AML-193 (cell line): ENCODE measurements around the gene DNAH7.

ENCODE experiments used
- DNase-seq, 2 experiments: peaks; one replicate each; lab custom pipeline; 2025; lab: John Stamatoyannopoulos, UW

Gene DNAH7

DNA sequence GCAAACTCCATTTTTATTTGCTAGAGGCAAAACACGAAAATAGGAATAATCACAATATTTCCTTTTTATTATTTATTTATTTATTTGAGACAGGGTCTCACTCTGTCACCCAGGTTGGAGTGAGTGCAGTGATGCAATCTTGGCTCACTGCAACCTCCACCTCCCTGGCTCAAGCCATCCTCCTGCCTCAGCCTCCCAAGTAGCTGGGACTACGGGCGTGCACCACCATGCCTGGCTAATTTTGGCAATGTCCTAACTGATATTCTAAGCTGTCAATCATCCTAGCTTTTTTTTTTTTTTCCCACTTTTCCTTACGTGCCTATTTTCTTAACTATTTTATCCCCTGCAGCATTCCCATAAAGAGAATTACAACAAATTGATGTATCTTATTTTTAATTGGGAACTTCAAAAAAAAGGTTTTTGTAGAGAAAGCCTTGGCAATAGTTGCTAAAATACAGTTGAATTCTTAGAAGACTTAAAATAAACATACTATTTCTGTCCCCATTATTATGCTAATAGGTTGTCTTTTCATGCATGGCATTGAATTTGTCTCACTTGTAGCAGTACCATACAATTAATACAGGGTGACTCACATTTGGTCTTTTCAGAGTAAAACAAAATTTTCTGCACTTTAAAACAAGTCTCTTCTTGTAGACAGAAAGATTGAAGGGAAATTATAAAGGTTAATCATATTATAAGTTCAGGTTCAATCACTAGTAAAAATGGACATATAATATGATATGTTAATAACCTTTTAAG is 258.1 kb downstream of the DNAH7 start:
- DNase-seq, result no peak

DNA sequence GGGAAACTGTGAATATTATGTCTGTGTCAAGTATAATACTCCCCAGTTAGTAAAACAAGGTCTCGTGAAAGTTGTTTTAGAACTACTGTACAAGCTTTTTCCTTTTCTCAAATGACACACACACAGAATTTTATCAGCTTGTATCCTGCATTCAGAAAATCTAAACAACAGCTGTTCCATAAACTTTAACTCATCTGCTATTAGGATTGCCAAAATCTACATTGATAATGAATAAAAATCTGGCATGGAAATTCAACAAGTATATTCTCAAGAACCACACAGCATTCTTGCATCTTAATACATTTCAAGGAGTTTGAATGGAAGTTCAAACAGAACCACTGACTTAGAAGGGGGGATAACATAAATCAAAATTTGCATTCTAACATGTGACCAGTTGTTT is 260.4 kb downstream of the DNAH7 start:
- DNase-seq, result no peak

DNA sequence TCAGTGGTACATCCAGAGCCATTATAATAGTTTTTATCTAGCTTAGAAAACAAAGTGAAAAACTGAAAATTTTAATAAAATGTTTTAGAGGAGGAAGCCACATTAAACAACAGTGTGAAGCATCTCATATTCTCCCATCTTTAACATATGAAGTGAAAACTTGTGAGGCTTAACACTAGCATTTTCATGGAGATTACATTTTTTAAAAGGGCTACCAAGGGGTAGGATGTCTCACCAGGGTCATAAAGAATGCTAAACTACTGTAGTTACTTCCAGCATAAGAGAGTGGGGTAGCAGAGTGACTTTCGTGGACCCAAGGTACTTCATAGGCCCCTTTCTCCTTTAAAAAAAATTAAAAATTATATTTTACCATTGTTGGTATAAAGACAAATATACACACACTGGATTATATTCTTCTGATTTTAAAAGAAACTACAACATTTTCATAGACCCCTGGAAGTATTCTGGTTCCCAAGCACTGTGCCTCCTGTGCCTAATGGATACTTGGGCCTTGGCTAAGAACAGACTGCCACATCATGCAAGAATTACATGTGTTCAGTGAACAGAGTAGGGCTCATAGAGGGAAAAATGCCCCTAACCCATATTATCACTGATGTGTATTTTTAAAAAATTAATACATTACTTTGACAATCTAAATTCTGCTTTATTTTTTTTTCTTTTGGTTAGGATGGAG is 263.2 kb downstream of the DNAH7 start:
- no peak for DNase-seq

DNA sequence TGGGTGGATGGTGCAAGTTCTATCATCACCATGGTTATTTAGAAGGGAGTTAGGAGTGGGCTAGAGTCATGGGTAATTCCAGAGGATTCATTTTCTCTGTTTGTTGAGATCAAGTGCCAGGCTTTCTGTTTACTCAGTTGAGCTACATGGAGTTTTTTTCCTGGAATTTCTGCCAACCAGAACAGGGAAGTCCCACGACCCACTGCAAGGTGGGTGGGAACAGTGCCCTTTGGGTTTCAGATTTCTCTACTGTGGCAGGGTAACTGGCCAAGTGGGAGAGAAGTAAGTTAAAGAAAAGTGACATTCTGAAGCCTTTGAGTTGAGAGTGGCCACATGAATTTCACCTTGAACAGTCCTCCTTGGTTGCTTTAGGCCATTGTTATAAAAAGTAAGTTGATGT is 272.8 kb downstream of the DNAH7 start:
- DNase-seq, result no peak

DNA sequence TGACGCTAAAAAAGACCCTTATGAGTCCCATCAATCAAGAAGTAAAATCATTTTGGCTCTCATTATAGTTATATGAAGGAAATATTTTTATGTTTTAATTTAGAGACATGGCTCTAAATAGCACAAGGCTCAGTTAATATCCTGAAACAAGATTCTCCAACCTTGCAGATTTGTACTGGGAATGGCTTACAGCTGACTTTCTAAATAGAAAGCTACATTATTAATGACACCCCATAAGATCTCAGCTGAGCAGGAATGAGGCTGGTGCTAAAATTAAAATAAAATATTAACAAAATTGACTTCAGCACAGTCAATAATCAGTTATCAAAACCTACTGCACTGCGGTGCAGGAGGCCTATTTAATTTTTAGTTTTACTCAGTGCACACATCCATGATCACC is 274.8 kb downstream of the DNAH7 start:
- DNase-seq, result no peak

DNA sequence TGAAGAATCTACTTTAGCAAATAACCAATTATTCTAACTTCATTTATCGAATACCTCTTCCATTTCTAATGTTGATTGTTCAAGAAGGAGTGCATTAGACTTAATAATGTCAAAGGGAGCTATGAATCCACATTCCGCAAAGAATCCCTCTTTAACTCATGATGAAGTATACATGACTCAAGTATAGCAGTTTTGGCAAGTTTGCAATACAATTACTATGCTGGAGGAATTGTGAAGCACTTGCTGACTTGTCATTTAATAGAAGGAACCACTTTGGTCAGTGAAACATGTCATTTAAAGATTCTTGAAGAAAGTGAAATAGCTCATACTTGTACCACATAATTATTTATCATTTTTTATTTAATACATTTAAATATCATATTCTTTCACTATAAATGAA is 286.5 kb downstream of the DNAH7 start:
- no peak for DNase-seq

DNA sequence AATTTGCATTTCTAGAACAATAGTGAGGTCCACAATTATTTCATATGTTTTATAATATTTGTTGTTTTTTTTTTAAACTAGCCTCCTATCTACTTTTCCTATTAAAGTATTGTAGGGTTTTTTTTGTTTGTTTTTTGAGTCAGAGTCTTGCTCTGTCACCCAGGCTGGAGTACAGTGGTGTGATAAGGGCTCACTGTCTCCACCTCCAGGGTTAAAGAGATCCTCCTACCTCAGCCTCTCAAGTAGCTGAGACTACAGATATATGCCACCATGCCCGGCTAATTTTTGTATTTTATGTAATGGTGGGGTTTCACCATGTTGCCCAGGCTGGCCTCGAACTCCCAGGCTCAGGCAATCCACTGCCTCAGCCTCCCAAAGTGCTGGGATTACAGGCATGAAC is 289.1 kb downstream of the DNAH7 start:
- no peak for DNase-seq

DNA sequence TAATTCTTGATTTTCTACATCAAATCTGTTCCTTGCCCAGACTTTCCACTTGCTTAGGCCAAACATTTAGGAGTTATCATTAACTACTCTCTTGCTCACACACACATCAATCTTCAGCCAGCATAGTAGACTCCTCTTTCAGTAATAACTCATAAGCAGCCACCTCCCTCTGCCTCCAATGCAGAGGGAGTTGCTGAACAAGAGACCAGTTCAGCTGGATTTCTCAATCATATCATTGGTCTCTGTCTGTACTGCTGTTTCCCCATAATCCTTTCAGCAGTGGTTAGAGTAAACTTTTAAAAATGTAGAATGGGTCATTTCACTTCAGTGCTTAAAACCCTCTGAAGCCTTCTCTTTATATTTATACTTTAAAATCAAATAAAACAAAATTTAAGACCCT is 298.7 kb downstream of the DNAH7 start:
- DNase-seq, result no peak

DNA sequence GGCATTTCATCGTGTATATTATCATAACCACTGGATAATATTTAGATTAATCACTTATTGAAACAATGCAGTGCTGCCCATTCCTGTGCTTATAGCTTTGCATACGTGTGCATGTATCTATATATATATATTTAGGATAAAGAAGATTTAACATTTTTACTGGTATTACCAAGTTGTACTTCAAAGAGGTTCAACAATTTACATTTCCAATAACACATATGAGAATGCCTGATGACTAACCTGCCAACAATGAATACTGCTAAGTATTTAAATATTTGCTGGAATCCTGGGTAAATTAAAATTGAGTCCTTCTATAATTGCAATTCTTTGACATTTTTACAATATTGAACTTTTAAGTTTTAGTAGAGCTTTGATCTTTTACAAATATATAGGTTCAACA is 300.2 kb downstream of the DNAH7 start:
- DNase-seq, result no peak

DNA sequence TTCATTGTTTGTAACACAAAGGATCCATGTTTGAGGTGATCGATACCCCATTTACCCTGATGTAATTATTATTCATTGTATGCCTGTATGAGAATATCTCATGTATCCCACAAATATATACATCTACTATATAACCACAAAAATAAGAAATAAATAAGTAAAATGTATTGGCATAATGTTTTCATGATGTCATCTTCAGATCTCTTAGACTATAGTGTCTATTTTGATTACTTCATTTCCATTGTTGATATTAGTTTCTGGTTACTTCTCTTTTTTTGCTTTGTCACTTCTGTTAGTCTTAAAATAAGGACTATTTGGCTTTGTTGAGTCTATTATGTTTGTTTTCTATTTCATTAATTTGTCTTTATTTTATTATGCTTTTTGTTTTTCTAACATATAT is 301.9 kb downstream of the DNAH7 start:
- no peak for DNase-seq

DNA sequence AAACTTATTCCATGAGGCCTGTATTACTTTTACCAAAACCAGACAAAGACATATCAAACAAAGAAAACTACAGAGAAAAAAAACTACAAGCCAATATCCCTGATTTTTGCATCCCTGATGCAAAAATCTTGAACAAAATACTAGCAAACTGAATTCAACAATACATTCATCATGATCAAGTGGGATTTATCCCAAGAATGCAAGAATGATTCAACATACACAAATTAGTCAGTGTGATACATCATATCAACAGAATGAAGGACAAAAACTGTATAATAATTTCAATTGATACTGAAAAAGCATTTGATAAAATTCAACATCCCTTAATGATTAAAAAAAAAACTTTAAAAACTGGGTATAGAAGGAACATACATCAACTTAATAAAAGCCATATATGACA is 304.8 kb downstream of the DNAH7 start:
- no peak for DNase-seq

DNA sequence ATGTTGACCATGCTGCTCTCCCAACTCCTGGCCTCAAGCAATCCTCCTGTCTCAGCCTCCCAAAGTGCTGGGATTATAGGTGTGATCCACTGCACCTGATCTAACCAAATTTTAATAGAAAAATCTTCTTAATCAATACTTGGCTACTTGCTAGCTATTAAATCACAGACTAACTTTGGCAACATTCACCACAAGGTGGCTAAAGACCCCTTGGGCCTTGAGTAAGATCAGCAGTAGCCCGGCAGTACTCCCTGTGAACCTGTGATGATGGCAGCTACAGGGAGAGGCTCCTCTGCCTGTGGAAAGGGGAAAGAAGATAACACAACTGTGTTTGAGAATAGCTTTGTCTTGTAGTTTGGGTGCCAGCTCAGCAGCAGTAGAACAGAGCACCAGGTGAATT is 308.8 kb downstream of the DNAH7 start:
- DNase-seq, result no peak

DNA sequence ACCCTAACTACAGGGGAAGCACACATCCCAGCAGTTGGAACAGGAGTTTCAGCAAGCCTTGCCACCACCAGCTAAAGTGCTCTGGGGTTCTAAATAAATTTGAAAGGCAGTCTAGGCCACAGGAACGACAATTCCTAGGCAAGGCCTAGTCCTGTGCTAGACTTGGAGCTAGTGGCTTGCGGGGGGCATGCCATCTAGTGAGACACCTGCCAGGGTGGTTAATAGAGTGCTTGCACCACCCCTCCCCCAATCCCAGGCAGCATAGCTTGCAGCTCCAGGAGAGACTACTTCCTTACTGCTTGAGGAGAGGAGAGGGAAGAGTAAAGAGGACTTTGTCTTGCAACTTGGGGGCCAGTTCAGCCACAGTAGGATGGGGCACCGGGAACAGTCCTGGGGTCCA is 309.8 kb downstream of the DNAH7 start:
- no peak for DNase-seq

DNA sequence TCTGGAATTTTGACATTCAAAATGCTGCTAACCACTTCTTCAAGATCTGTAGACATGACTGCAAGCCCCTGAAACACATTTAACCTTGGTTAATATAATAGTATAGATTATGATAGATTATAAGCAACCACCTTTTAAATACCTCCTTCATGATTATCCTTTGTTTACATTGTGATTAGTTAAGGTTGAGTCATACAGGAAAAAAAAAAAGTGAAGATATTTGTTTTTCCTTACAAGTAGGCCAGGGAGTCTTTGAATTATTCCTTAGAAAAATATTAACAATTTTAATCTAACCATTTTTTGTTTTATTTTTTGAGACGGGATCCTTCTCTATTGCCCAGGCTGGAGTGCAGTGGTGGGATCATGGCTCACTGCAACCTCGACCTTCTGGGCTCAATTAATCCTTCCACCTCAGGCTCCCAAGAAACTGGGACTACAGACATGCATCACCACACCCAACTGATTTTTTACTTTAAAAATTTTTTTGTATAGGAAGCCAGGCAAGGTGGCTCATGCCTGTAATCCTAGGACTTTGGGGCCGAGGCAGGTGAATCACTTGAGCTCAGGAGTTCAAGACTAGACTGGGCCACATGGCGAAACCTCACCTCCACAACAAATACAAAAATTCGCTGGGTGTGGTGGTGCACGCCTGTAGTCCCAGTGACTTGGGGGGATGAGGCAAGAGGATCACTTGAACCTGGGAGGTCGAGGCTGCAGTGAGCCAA is 312.3 kb downstream of the DNAH7 start:
- DNase-seq, result no peak

DNA sequence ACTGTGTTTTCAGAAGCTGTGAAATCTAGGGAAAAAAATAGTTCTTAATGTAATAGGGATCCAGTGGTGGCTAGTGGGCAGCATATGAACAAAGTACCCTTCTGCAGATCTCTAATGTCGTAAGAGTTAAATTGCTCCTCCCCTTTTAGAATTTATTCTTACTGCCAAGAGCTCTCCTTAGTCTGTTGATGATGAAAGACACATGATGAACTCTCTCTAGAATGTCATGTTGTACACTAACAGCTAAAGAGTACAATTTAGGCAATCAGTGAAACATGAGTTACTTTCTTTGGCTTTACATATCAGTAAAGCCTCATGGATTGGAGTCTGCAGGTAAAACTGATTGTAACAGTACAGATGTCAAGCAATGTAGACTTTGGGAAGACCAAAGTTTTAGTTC is 327.4 kb downstream of the DNAH7 start:
- DNase-seq, result no peak

DNA sequence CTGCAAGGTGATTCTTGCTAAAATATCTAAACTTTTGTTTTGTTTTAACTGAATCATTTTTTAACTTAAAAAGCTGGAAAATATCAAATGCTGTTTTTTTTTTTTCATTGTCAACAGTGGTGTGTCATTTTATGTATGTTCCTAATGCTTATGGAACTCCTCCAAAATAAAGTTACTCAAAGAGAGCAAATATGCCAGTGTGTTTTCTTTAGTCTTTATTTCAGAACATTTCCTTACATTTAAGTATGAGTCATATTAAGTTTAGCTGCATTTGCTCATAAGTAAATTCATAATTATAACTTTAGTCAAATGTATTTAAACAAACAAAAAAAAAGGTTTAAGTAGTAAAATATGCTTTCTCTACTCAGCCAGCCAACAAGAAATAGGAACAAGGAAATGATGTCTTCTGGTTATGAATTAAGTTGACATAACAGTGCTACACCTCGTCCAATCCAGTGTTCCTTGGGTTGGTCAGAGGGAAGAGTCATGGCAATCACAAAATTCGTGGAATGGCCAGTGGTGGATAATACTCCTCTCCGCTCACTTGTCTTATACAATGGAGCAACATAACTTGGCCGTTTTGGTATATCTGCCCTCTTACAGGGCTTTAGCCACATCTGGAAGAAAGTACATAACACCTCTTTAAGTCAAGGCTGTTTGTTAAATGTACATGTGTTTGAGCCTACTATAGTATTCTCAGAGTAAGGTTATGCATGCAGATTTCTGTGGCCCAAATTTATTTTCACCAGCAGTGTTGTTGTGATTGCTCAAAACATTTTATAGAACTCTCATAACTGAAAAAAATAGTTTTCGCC is 330.9 kb downstream of the DNAH7 start:
- DNase-seq, result no peak

DNA sequence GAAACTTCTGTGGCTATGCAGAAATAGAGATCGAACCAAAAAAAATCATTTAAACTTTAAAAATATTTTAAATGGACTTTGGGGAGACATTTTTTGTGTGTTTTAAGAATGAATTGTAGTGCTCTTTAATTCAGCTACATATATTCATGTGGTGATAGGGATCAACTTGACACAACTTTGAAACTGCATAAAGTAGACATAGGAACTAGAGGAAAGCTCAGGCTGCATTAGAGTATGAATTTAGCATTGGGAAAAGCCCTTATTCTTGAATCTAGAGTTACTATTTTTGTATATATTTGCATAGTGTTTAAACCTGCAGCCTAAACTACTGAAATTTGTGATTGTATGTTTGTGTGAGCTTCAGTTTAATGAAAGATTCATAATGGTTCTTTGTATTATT is 333.3 kb downstream of the DNAH7 start:
- DNase-seq, result no peak

DNA sequence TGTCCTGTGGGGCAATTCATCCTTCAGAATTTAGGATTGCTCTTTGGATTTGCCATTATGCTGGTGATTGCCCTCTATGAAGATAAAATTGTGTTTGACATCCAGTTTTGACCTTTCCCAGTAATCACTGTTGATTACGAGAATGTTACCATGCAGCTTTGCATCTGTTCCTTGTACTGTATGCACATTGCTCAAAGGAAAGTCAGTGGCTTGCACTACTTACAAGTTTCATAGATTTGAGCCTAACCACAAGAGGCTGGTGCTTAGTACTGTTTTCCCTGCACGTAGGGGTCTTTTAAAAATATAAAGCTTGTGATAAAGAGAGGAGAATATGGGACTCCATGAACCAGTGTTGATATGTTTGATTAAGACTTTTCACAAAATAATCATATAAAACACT is 333.7 kb downstream of the DNAH7 start:
- no peak for DNase-seq

DNA sequence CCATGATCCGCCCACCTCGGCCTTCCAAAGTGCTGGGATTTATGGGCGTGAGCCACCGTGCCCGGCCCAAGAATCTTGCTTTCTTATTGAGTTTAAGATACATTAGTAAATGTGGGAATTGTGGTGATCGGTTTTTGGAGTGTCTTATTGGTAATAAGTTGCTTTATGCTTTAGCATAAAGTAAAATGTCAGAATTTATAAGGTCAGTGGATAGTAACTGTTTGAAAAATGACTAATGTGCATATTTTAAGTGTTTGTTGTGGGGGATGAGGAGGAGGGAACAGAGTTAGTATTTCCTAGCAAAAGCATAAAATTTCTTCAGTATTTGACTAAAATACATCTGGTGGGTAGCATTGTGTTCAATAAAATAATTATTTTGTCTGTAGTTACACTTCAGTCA is 334.2 kb downstream of the DNAH7 start:
- DNase-seq, result no peak

DNA sequence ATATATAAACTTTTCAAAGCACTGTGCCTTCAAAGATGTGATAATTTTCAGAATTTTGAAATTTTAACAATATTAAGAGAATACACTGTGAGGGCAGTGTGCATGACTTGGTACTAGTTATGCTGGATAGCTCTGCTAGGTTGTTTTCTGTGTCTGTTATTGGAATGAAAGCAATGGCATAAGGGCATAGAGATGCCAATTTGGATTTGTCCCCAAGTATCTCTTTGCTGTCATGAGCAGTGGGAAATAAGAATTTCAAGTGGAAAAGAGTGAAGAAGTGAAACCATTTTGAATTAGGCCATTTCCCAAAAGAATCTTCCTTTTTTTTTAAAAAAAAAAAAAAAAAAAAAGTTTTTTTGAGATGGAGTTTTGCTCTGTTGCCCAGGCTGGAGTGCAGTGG is 334.8 kb downstream of the DNAH7 start:
- DNase-seq, result no peak

DNA sequence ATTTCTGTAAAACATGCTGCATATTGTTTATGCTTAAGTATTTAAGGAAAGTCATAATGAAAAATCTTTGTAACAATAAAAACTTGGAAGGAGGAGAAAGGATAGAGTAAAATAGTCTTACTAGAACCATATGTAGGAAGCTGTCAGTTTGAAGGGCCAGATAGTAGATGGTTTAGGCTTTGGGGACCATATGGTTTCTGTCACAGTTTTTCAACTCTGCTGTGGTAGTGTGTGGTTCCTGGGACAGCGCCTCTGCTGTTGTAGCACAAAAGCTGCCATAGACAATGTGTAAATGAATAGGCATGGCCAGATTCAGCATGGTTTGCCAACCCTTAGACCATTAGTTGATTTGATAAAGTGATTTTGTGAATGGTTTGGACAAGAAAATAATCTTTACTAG is 336.1 kb downstream of the DNAH7 start:
- DNase-seq, result no peak

DNA sequence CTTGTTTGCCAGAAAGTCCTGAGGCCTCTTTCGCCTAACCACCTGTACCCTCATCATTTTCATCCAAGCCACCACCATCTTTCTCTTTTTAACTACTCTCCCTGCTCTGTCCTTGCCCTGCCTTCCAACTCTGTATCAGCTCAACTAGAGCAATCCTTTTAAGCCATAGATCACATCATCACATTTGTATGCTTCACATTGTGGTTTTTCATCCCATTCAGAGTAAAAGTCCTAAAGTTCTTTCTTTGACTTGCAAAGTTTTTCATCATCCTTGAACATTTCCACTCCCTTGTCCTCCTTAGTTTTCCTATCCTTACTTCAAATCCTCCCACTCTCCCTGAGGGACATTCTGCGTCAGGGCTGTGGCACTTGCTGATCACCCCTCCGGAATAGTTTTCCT is 337.7 kb downstream of the DNAH7 start:
- DNase-seq, result no peak
